CD8-positive, alpha-beta memory T cell (primary cell): ENCODE results near the gene PIP5K1B. TPM values are rescaled to one million over a fixed set of nuclear protein-coding genes. Genes with fewer than 3 reads are reported as not detected.

Experiments
- CTCF ChIA-PET: fragments of 350-600 bp; sonication (Branson Sonifier 250); formaldehyde crosslinking; loops from one replicate; lab custom pipeline; 2021; ENCODE audit warnings: antibody characterized with exemption; lab: Charles Lee
- POLR2A ChIA-PET: fragments of 350-600 bp; sonication (Branson Sonifier 250); formaldehyde crosslinking; loops from one replicate; lab custom pipeline; 2021; ENCODE audit warnings: antibody characterized with exemption; lab: Charles Lee
- DNase-seq, 5 donors: peaks; one replicate each; pipeline versions ENCODE4 v3.0.0 to v3.0.0-alpha.2; 2020 to 2022; ENCODE audit warnings: mixed read lengths in 1 of 5
- H3K27ac ChIP-seq: one replicate; pipeline ENCODE4 v1.7.0; 2013; ENCODE audit warnings: low read depth, mild to moderate bottlenecking, low read length, moderate library complexity
- H3K27me3 ChIP-seq: 2 replicates; pipeline ENCODE4 v1.7.0; 2013; ENCODE audit warnings: low read length, mild to moderate bottlenecking; ENCODE audit not compliant: insufficient read depth, poor library complexity, severe bottlenecking
- H3K36me3 ChIP-seq: 2 replicates; pipeline ENCODE4 v1.7.0; 2013; ENCODE audit warnings: mild to moderate bottlenecking, low read length, moderate library complexity; ENCODE audit not compliant: insufficient read depth
- H3K4me1 ChIP-seq: 2 replicates; pipeline ENCODE4 v1.7.0; 2013; ENCODE audit warnings: mild to moderate bottlenecking, low read length, moderate library complexity; ENCODE audit not compliant: insufficient read depth
- H3K4me3 ChIP-seq: 2 replicates; pipeline ENCODE4 v1.7.0; 2013; ENCODE audit warnings: mild to moderate bottlenecking, low read length
- H3K9me3 ChIP-seq: 2 replicates; pipeline ENCODE4 v1.7.0; 2013; ENCODE audit warnings: mild to moderate bottlenecking, low read length
- H3K27ac Mint-ChIP-seq, 8 donors: one replicate each; pipeline ENCODE4 v1.8.0; 2020 to 2021; ENCODE audit warnings: mixed read lengths in 8 of 8, mild to moderate bottlenecking in 6 of 8, inconsistent platforms in 3 of 8, moderate library complexity in 3 of 8
- H3K27me3 Mint-ChIP-seq, 2 donors: one replicate each; pipeline ENCODE4 v1.8.0; 2020 to 2021; ENCODE audit warnings: mixed read lengths in 2 of 2, mild to moderate bottlenecking in 1 of 2, moderate library complexity in 1 of 2
- H3K36me3 Mint-ChIP-seq, 3 donors: one replicate each; pipeline ENCODE4 v1.8.0; 2020 to 2021; ENCODE audit warnings: mixed read lengths in 3 of 3, inconsistent platforms in 1 of 3, mild to moderate bottlenecking in 1 of 3
- H3K4me1 Mint-ChIP-seq, 3 donors: one replicate each; pipeline ENCODE4 v1.8.0; 2020 to 2021; ENCODE audit warnings: mixed read lengths in 3 of 3, inconsistent platforms in 1 of 3, mild to moderate bottlenecking in 1 of 3
- H3K4me3 Mint-ChIP-seq, 7 donors: one replicate each; pipeline ENCODE4 v1.8.0; 2020 to 2021; ENCODE audit warnings: mixed read lengths in 7 of 7, mild to moderate bottlenecking in 6 of 7, moderate library complexity in 4 of 7, inconsistent platforms in 2 of 7
- H3K9me3 Mint-ChIP-seq, 5 donors: one replicate each; pipeline ENCODE4 v1.8.0; 2020 to 2022; ENCODE audit warnings: mixed read lengths in 5 of 5, mild to moderate bottlenecking in 3 of 5, moderate library complexity in 2 of 5, inconsistent platforms in 1 of 5
- polyA plus RNA-seq: library from polyadenylated mRNA; unstranded; fragments of 300-500 nt; fragmentation: Illumina TruSeq; gene quantifications from one replicate; pipeline ENCODE4 v1.2.3, GENCODE V29; 2021
- total RNA-seq, 2 experiments: library from RNA; stranded (reverse); gene quantifications; one replicate each; pipeline ENCODE4 v1.2.3, GENCODE V29; 2021

Gene PIP5K1B
- total and polyA plus RNA-seq, 3 experiments from 2014 or later = 3.1 TPM; not detected in 1

DNA sequence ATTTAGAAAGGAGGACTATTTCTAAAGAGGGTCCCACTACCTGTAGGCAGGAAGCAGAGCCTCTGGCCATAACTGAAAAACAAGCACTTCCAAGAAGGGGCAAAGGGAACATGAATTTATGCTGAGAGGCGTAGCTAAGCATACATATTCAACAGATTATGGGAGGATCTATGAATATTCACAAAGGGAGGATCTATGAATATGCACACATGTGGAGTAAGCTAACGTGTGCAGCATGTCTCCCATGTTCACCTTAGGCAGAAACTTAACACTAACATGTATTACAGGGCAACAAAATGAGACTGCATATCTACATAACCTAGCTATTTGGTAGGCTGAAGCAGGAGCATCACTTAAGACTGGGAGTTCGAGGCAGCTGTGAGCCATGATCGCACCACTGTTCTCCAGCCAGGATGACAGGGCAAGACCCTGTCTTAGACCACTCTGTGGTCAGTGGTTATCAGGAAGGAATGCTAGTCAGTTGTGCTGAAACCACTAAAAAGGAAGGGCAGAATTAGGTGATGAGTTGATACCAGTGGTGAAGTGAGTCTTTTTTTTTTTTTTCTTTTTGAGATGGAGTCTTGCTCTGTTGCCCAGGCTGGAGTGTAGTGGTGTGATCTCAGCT lies 351.3 kb downstream of the PIP5K1B start:
- Mint-ChIP-seq H3K9me3 (no peaks in the 10 kb centered on the region), H3K27ac (no peak overlapping the region), H3K36me3 (peaks cover 8 to 66% (median 19%) of the 10 kb centered on the region in 3 donors), H3K4me1 (peaks cover 4 to 15% (median 8%) of the 10 kb centered on the region in 3 donors), H3K4me3 (no peak overlapping the region), H3K27me3 (no peaks in the 10 kb centered on the region)
- Histone ChIP-seq H3K4me1 (no peaks in the 10 kb centered on the region), H3K9me3 (no peaks in the 10 kb centered on the region), H3K4me3 (no peak overlapping the region), H3K36me3 (peaks cover 13% of the 10 kb centered on the region), H3K27me3 (no peaks in the 10 kb centered on the region), H3K27ac (no peak overlapping the region)
- ChIA-PET CTCF (interaction anchor here (2.9 to 6.3 kb wide), 2 partner anchors 20 to 137 kb away, joined by 12 to 54 read pairs; partner anchors contain the start of gene FXN), POLR2A (no interaction called here)
- DNase-seq = no peak

DNA sequence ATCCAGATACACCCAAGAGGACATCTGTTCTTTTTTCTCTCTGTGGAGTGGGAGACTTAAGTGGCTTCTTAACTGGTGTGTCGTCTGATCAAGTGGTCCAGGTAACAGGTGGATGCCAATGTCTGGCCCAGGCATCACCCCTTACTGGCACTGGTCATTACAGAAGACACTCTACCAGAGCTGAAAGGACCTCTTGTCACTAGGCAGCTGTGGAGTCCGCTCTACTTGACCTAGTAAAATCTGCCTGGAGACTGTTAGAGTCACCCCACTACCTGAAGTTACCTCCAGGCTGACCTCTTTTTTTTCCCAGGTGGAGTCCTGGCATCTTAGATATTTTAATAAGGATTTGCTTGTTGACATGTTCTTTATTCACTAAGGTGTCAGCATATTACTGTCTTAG lies 353.1 kb downstream of the PIP5K1B start:
- Histone ChIP-seq H3K9me3 (no peaks in the 10 kb centered on the region), H3K36me3 (peaks cover 13% of the 10 kb centered on the region), H3K27ac (no peak overlapping the region), H3K4me1 (no peaks in the 10 kb centered on the region), H3K27me3 (no peaks in the 10 kb centered on the region), H3K4me3 (no peak overlapping the region)
- H3K4me1 Mint-ChIP-seq = peaks cover 4 to 15% (median 8%) of the 10 kb centered on the region in 3 donors
- H3K27ac Mint-ChIP-seq = no peak overlapping the region
- ChIA-PET CTCF (interaction anchor here (2.9 to 6.3 kb wide), 2 partner anchors 22 to 135 kb away, joined by 12 to 54 read pairs; partner anchors contain the start of gene FXN), POLR2A (no interaction called here)
- H3K36me3 Mint-ChIP-seq = peaks cover 7 to 71% (median 19%) of the 10 kb centered on the region in 3 donors
- no peaks in the 10 kb centered on the region for H3K27me3 Mint-ChIP-seq
- no peaks in the 10 kb centered on the region for H3K9me3 Mint-ChIP-seq
- no peak for DNase-seq
- no peak overlapping the region for H3K4me3 Mint-ChIP-seq

Other genes with a start within 250 kb of the PIP5K1B start
- not detected for gene TMEM252, start 164.4 kb upstream of the PIP5K1B start, total RNA-seq
- gene TMEM252, start 164.4 kb upstream of the PIP5K1B start, polyA plus RNA-seq = not detected